ENCODE results near the gene NPBWR2.
"Not testable (repeated sequence)": the region's sequence is repeated elsewhere in the genome, so short reads cannot be mapped to it uniquely, and the experiment has no call there.

GRCh38 chr20:64088586-64088985 is 18.8 kb downstream of the NPBWR2 start:
- not testable (repeated sequence) for TF ChIP-seq CTCF (IDR thresholded peaks at IDR 0.05; ENCODE audit: low read length); EZH2 (optimal IDR thresholded peaks at IDR 0.05; ENCODE audit: low read depth, low read length); EZH2phosphoT487 (IDR thresholded peaks at IDR 0.05; ENCODE audit: low read length)

Measured in MM.1S (cell line).